Cardiac muscle cell (in vitro differentiated cells and primary cell): Measurements from ENCODE around the gene CNOT2. TPM values are rescaled to one million over a fixed set of nuclear protein-coding genes. Genes with fewer than 3 reads are reported as not detected.

Experiments used
- polyA plus RNA-seq: library from polyadenylated mRNA; unstranded; fragments of >200 nt; fragmentation: Nextera tagmentation; extraction: Ambion mirVana; gene quantifications from 2 replicates; pipeline ENCODE4 v1.2.1, GENCODE V29; 2016
- total RNA-seq: library from RNA; depleted of rRNA; stranded (reverse); fragments of >200 nt; gene quantifications from 2 replicates; pipeline ENCODE4 v1.2.3, GENCODE V29; 2016

CNOT2 gene
- total and polyA plus RNA-seq, 2 experiments from 2014 or later, result 77.6 to 113 TPM

Other genes with a start within 250 kb of the CNOT2 start
- gene KCNMB4, start 122.9 kb downstream of the CNOT2 start, total RNA-seq, result 20.5 and 22.4 TPM in 2 replicates
- 22.8 and 33.1 TPM in 2 replicates for gene KCNMB4, start 122.9 kb downstream of the CNOT2 start, polyA plus RNA-seq